Activated CD8-positive, alpha-beta memory T cell treated with anti-CD3 and anti-CD28 coated beads for 1 hour (primary cell): Measurements from ENCODE around the gene ERICH4.
A peak's percentile ranks its signal among the peaks of the same experiment; 100 is the strongest.

Source experiments
- DNase-seq, 2 donors: peaks; one replicate each; pipeline ENCODE4 v3.0.0-alpha.2; 2020; ENCODE audit warnings: low read depth in 1 of 2; ENCODE audit errors: extremely low read depth in 1 of 2

Gene ERICH4

DNA sequence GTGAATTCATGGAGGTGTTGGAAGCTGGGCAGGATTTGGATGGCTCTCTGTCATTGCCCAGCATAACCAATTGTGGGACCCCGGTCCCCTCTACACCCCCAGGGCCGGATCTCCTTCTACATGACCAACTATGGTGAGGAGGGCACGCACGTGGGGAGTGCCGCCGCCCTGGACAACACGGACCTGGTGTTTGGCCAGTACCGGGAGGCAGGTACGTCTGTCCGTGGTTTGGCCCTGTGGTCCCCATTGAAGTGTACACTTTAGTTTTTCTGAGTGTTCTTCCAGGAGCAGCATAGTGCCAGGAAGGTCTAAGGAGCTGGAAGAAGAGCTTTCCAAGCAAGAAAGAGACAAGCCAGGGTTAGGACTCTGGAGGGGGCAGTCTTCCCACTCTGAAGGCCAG, 29.0 kb upstream of the ERICH4 start:
- DNase-seq, result no peak

GRCh38 chr19:41414461-41414860, 28.5 kb upstream of the ERICH4 start:
- DNase-seq, result no peak

DNA sequence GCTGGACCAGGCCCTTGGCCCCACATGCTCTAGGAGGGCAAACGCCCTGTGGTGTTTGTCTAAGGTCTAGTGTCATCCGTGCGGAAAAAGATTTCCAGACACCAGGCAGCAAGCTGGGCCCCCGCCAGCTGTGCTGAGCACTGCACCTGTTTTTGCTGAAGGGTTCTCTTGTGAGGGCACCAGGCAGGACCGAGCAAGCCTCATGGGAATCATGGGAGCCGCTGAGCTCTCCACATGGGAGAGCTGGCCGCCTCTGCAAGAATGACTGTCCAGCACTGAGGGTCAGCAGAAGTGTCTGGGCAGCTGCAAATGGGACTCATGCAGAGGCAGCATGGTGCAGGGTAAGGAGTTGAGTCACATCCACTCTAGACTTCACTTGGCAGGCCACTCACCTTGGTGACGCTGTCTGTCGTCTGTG, 27.8 kb upstream of the ERICH4 start:
- DNase-seq, result no peak

DNA sequence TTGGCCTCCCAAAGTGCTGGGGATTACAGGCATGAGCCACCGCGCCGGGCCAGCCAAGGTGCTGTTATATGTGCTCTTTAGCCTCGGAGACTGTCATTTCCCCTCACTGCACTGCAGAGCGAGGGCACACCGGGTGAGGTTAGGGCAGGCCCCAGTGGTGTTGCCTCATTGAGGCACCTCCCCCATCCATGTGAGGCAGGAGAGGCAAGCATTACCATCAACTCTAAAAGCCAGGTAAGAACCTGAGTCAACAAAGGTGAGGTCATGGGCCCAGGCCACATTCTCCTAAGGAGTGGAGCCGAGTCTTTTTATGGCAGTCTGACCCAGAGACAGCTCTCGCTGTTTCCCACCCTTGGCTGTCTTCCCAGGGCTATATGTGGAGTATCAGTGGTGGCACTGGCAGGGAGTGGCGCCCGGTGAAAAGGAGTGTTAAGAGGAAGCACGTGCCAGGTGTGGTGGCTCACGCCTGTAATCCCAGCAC, 26.7 kb upstream of the ERICH4 start:
- no peak for DNase-seq

DNA sequence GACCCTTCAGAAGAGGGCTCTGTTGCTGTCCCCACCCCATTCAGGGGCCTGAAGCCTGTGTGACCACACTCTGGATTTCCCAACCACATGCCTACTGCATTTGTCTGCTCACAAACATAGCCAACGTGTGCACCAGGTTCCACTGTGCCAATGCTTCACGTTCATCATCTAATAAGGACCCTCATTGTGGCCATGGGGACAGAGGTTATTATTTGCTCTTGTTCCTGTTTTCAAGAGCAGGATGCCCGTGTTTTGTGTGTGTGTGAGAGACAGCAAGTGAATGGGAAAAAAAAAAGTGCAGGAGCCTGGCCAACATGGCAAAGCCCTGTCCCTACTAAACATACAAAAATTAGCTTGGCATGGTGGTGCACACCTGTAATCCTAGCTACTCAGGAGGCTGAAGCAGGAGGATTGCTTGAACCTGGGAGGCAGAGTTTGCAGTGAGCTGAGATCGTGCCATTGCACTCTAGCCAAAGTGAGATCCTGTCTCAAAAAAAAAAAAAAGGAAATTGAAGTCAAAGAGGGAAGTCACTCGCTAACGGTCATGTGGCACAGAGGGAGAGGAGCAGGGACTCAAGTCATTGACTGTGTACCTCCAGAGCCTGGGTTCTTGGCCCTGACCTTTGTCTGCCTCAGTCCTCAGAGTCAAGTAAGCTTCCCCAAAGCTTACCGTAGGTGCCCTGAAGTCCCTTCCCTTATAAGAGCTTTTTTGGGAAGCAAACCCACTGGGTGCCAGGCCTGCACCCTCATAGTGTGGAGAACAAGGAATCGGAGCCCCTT, 22.7 kb upstream of the ERICH4 start:
- no peak for DNase-seq

DNA sequence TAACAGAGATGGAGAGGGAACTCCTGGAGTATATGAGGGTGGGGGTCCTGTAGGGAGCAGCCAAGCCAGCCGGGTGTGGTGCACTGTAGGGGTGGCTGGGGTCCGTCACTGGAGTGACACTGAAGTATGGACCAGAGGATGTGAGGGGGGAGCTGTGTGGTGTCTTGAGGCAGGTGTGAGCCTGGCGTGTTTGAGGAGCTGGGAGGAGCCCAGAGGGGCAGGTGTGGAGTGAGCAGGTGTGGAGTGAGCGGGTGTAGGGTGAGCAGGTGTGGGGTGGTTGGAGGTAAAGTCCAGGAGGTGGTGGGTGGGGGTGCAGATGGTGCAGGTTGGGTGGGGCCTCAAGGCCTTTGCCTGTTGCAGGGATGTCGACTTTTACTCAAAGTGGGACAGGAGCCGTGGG, 21.6 kb upstream of the ERICH4 start:
- DNase-seq, result no peak

DNA sequence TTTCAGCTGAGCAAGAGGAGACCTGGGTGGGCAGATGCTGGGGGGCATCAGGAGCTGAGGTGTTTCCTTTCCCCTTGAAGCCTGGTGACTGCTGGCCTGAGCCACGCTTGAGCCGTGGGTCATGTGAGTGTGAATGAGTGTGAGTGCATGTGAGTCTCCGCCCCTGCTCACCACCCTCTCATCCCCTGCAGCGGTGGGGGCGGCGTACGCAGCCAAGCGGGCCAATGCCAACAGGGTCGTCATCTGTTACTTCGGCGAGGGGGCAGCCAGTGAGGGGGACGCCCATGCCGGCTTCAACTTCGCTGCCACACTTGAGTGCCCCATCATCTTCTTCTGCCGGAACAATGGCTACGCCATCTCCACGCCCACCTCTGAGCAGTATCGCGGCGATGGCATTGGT, 21.0 kb upstream of the ERICH4 start:
- no peak for DNase-seq

DNA sequence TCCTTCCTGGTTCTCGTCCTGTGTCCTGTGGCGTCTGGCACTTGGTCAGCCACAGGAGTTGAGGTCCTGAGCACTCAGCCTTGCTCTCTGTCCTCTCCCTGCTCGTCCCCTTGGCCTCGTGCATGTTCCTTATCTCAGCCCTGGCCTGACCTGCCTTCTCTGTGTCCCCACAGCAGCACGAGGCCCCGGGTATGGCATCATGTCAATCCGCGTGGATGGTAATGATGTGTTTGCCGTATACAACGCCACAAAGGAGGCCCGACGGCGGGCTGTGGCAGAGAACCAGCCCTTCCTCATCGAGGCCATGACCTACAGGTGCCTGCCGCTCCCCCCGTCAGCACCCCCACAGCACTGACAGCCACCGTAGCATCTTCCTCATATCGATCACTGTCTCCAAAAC, 20.5 kb upstream of the ERICH4 start:
- no peak for DNase-seq

- DNase-seq, result no peak
Observed at GRCh38 chr19:41422955-41423354, 20.0 kb upstream of the ERICH4 start.

DNA sequence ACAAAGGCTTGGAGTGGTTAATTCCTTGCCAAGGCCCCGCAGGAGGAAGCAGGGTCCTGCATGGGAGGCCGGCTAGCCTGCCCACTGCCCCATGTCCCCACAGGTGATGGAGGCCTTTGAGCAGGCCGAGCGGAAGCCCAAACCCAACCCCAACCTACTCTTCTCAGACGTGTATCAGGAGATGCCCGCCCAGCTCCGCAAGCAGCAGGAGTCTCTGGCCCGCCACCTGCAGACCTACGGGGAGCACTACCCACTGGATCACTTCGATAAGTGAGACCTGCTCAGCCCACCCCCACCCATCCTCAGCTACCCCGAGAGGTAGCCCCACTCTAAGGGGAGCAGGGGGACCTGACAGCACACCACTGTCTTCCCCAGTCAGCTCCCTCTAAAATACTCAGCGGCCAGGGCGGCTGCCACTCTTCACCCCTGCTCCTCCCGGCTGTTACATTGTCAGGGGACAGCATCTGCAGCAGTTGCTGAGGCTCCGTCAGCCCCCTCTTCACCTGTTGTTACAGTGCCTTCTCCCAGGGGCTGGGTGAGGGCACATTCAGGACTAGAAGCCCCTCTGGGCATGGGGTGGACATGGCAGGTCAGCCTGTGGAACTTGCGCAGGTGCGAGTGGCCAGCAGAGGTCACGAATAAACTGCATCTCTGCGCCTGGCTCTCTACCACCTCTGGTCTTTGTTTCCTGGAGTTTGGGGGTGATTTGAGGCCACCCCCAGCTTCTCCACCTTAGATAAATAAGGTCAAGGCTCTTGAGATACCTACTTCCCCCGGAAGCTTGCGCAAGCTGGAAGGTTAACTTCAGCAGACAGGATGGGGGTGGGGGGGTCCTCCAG, 18.4 kb upstream of the ERICH4 start:
- no peak for DNase-seq

- no peak for DNase-seq
Observed at GRCh38 chr19:41425174-41426115, 17.5 kb upstream of the ERICH4 start.

- no peak for DNase-seq
Observed at GRCh38 chr19:41426116-41426841, 16.7 kb upstream of the ERICH4 start.

DNA sequence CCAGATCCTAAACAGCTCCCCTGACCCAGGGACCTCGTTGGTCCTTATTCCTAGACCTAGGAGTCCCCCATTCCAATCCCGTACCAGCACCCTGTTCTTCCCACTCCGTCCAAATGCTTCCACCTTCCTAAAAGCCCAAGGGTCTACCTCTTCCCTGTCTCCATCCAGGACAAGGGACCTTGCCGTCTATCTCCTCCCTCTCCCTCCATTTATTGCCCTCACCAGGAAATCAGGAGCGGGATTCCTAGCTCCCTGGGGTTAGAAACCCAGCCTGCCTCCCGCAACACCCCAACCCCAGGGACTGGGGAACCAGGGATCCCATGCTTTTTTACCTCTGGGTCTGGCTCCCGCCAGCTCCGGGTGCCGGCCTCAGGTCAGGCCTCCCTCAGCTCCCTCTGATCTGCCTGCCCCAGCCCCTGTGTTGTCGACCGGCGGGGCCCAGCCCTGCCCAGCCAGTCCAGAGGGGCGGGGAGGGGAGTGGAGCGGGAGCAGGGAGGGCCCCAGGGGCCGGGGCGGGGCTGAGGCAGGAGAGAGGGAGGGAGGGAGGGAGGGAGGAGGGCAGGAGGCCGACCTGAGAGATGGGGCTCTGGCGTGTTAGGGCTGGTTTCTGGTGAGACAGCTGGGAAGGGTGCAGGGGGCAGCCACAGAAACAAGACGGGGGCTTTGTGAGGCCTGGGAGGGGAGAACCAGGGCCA, 15.9 kb upstream of the ERICH4 start, which contains the start of gene B3GNT8:
Gene B3GNT8, minus strand, starts transcription at position 423 of the 695 bp plus-strand sequence. CDS start 596 bp downstream, outside the sequence.
- peak in 1 of 2 donors; percentile 27 for DNase-seq

DNA sequence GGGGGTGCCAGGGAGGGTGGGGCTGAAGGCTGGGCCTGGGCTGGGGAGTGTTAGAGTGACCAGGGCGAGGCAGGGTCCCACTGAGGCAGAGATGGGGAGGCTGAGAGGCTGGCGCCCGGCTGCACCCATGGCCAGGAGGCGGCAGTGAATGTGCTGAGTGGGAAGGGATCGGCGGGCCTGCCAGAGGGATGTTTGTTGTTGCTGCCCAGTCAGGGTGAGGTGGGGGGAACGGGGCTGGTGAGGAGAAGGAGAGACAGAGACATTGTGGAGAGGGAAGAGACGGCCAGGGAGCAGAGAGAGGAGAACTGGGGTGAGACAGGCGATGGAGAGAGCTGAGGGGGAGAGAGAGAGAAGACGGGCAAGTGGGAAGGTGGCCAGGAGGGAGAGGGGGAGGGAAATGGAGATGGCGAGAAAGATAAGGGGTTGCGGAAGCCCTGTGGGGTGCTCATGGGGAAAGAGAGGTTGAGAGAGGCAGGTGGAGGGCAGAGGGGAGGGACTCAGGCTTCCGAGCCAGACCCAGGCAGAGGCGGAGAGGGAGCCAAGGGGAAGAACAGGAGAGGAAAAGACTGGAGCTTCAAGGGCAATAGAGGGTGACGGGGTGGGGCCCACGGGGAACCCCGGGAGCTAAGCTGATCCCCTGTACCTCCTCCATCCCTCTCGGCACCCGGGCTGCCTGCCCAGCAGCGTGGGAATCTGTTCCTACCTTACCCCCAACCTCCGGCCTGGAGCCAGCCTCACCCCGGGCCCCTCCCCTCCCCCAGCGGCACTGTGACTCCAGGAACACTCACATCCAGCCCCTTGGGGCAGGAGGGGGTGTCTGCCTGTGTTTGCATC, 15.1 kb upstream of the ERICH4 start:
- DNase-seq, result peak; percentile 5 to 14

DNA sequence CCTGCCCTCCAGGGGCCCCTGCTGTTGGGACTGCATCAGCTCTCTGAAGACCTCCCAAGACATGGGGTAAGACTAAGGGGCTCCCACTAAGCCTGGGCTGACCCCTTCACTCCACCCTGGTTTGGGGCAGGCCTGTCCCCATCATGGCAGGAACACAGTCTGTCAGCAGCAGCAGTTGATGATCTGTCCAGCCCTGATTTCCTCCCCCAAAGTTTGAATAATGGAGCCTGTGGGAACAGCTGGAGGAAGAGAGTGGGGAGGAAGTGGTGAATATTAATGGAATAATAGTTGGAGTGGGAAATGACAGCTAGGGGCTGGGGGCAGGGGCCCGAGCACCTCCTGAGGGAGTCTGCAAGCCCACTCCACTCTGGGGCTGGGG, 14.5 kb upstream of the ERICH4 start:
- no peak for DNase-seq

- no peak for DNase-seq
Observed at GRCh38 chr19:41430922-41431321, 12.0 kb upstream of the ERICH4 start.

GRCh38 chr19:41431426-41432386, 11.2 kb upstream of the ERICH4 start:
- DNase-seq, result no peak

DNA sequence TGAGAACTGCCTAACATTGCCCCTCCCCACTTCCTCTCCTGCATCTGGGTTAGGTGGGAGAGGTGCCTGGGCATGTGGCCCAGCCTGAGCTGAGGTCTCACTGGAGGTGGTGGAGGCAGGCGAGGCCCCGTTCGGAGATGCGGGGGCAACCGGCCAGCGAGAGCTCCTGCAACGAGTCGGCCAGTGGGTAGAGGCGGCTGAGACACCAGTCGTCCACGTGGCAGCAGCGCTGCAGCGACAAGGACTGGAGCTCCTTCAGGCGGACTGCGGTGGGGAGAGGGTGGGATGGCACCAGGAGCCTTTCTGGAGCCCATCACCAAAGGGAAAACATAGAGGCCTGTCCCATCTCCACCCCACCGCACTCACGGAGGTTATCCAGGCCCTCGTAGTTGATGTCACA, 9.8 kb upstream of the ERICH4 start:
- DNase-seq, result no peak
